ENCODE data around the gene RRP36.
"Not testable (repeated sequence)": the region's sequence is repeated elsewhere in the genome, so short reads cannot be mapped to it uniquely, and the experiment has no call there.

The RRP36 gene

GRCh38 chr6:43040542-43041257, 19.3 kb downstream of the RRP36 start:
- DNase-seq: no peak

GRCh38 chr6:43041475-43041874, 20.1 kb downstream of the RRP36 start:
- not testable (repeated sequence) for DNase-seq

GRCh38 chr6:43043310-43043709, 21.9 kb downstream of the RRP36 start:
- no peak for DNase-seq

GRCh38 chr6:43045371-43045930, 24.0 kb downstream of the RRP36 start:
- no peak for DNase-seq

- no peak for DNase-seq
These were observed 26.6 kb downstream of the RRP36 start for GRCh38 chr6:43047998-43048397.

- DNase-seq: no peak
These were observed 29.6 kb downstream of the RRP36 start for GRCh38 chr6:43050981-43051380.

GRCh38 chr6:43052225-43052841, 30.9 kb downstream of the RRP36 start:
- DNase-seq: no peak

- DNase-seq: no peak
These were observed 31.6 kb downstream of the RRP36 start for GRCh38 chr6:43052842-43053544.

- peak; percentile 87 for DNase-seq
These were observed 32.3 kb downstream of the RRP36 start, which contains the start of gene CUL7 for GRCh38 chr6:43053545-43054205. CUL7 (minus strand) TSS chr6:43053851; CDS start chr6:43052788, 1,063 bp downstream.

GRCh38 chr6:43054206-43054943, 33.0 kb downstream of the RRP36 start:
- DNase-seq: no peak

GRCh38 chr6:43055966-43056365, 34.5 kb downstream of the RRP36 start:
- DNase-seq: no peak

- no peak for DNase-seq
These were observed 37.1 kb downstream of the RRP36 start for GRCh38 chr6:43058531-43058930.

GRCh38 chr6:43059168-43060033, 38.0 kb downstream of the RRP36 start, which contains the start of the genes KLC4 and MRPL2:
KLC4 (plus strand) TSS chr6:43059631; CDS start chr6:43061336, 1,705 bp downstream.
MRPL2 (minus strand) TSS chr6:43059434; CDS start chr6:43059381, 53 bp downstream.
- peak; percentile 96 for DNase-seq

- DNase-seq: no peak
These were observed 38.8 kb downstream of the RRP36 start for GRCh38 chr6:43060034-43060754.

- DNase-seq: no peak
These were observed 39.6 kb downstream of the RRP36 start for GRCh38 chr6:43060755-43061633.

- no peak for DNase-seq
These were observed 40.4 kb downstream of the RRP36 start for GRCh38 chr6:43061861-43062260.

GRCh38 chr6:43062818-43063217, 41.4 kb downstream of the RRP36 start:
- DNase-seq: no peak

- no peak for DNase-seq
These were observed 48.7 kb downstream of the RRP36 start for GRCh38 chr6:43070028-43070632.

Data from effector CD4-positive, alpha-beta T cell (primary cell).